ENCODE data around the gene PPP1R14D. TPM values are rescaled to one million over a fixed set of nuclear protein-coding genes. Genes with fewer than 3 reads are reported as not detected.

PPP1R14D gene
- total RNA-seq, 4 donors from 2014 or later = not detected

GRCh38 chr15:40831861-40832260 lies 3.4 kb upstream of the PPP1R14D start:
- no peak for TF ChIP-seq CTCF (IDR thresholded peaks at IDR 0.05)
- ATAC-seq (ENCODE audit: low FRiP score) = no peak
- no peak for DNase-seq (ENCODE audit: low spot score)

- ATAC-seq (ENCODE audit: low FRiP score) = no peak
- DNase-seq (ENCODE audit: low spot score) = no peak
- TF ChIP-seq CTCF (IDR thresholded peaks at IDR 0.05) = no peak
Measured at GRCh38 chr15:40830884-40831283, 2.4 kb upstream of the PPP1R14D start.

GRCh38 chr15:40829115-40829514 lies 607 bp upstream of the PPP1R14D start:
- no peak for TF ChIP-seq CTCF (IDR thresholded peaks at IDR 0.05)
- ATAC-seq (ENCODE audit: low FRiP score) = no peak
- DNase-seq (ENCODE audit: low spot score) = no peak

- ATAC-seq (ENCODE audit: low FRiP score) (no peak), DNase-seq (ENCODE audit: low spot score) (no peak)
- TF ChIP-seq CTCF (IDR thresholded peaks at IDR 0.05) = no peak
Measured at GRCh38 chr15:40826423-40827075, 2.0 kb downstream of the PPP1R14D start.

- TF ChIP-seq CTCF (IDR thresholded peaks at IDR 0.05) = no peak
- no peak for DNase-seq (ENCODE audit: low spot score)
- no peak for ATAC-seq (ENCODE audit: low FRiP score)
Measured at GRCh38 chr15:40825661-40826422, 2.7 kb downstream of the PPP1R14D start.

GRCh38 chr15:40823572-40824343 lies 4.8 kb downstream of the PPP1R14D start:
- DNase-seq (ENCODE audit: low spot score) = no peak
- no peak for ATAC-seq (ENCODE audit: low FRiP score)
- TF ChIP-seq CTCF (IDR thresholded peaks at IDR 0.05) = no peak

All from omental fat pad (tissue), 4 donors.